Suprapubic skin (tissue), 4 donors: ENCODE data around the gene SFMBT1.

Experiments used
- EP300 ChIP-seq: sonication (generic); formaldehyde crosslinking; IDR thresholded peaks from one replicate; pipeline ENCODE4 v1.6.1; 2017; ENCODE audit warnings: antibody characterized with exemption
- POLR2A ChIP-seq, 2 donors: fragments of 450-650 bp; IDR thresholded peaks; one replicate each; pipeline ENCODE4 v1.6.1; 2017; ENCODE audit warnings: antibody characterized with exemption in 2 of 2, mild to moderate bottlenecking in 2 of 2, moderate library complexity in 2 of 2
- POLR2AphosphoS5 ChIP-seq, 3 donors: sonication (generic); formaldehyde crosslinking; IDR thresholded peaks; one replicate each; pipeline ENCODE4 v1.6.1; 2017; ENCODE audit warnings: antibody characterized with exemption in 3 of 3
- TF ChIP-seq, protein P1 (sequence below), 2 donors: fragments of 200-600 bp in 1 of 2; fragments of 450-650 bp in 1 of 2; sonication (generic) in 1 of 2; IDR thresholded peaks; one replicate each; pipeline ENCODE4 v1.5.1; 2016 to 2019; ENCODE audit warnings: antibody characterized with exemption in 2 of 2, mild to moderate bottlenecking in 1 of 2, moderate library complexity in 1 of 2

GRCh38 chr3:52860424-52860768 is 185.5 kb downstream of the SFMBT1 start:
- TF ChIP-seq, protein P1, sequence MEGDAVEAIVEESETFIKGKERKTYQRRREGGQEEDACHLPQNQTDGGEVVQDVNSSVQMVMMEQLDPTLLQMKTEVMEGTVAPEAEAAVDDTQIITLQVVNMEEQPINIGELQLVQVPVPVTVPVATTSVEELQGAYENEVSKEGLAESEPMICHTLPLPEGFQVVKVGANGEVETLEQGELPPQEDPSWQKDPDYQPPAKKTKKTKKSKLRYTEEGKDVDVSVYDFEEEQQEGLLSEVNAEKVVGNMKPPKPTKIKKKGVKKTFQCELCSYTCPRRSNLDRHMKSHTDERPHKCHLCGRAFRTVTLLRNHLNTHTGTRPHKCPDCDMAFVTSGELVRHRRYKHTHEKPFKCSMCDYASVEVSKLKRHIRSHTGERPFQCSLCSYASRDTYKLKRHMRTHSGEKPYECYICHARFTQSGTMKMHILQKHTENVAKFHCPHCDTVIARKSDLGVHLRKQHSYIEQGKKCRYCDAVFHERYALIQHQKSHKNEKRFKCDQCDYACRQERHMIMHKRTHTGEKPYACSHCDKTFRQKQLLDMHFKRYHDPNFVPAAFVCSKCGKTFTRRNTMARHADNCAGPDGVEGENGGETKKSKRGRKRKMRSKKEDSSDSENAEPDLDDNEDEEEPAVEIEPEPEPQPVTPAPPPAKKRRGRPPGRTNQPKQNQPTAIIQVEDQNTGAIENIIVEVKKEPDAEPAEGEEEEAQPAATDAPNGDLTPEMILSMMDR (IDR thresholded peaks at IDR 0.05): no peak
- TF ChIP-seq EP300 (no peak), POLR2A (IDR thresholded peaks at IDR 0.05) (no peak), POLR2AphosphoS5 (IDR thresholded peaks at IDR 0.05) (no peak)
